Kasumi-1 (cell line): ENCODE results near the gene SPTY2D1.

Experiments
- DNase-seq, 2 experiments: peaks; one replicate each; lab custom pipeline; 2025; lab: John Stamatoyannopoulos, UW

Gene SPTY2D1

DNA sequence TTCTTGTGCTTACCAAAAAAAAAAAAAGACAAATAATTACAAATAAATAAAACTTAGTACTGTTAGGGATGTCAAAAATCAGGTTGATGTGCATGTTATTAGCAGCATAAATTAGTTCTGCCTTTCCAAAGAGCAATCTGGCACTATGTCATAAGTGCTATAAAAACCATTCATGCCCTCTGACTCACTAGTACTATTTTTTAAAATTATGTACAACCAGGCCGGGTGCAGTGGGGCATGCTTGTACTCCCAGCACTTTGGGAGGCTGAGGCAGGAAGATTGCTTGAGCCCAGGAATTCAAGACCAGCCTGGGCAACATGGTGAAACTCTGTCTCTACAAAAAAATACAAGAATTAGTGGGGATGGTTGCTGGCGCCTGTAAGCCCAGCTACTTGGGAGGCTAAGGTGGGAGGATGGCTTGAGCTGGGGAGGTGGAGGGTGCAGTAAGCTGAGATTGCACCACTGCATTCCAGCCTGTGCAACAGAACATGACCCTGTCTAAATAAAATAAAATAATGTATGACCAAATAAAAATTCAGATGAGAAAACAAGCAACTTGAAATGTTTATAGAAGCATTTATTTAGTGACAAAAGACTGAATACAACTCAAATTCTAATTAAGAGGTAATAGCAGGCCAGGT lies 70.9 kb downstream of the SPTY2D1 start:
- DNase-seq, result no peak
